Uterus (tissue), 2 donors: ENCODE measurements around the gene PTGES3L.

Source experiments
- CTCF ChIP-seq, 4 experiments: fragments of 200-600 bp in 2 of 4; fragments of 450-650 bp in 2 of 4; sonication (generic) in 2 of 4; IDR thresholded peaks; one replicate each; pipeline ENCODE4 v1.5.1; 2016 to 2019; ENCODE audit warnings: antibody characterized with exemption in 4 of 4, mild to moderate bottlenecking in 2 of 4, moderate library complexity in 1 of 4
- POLR2A ChIP-seq, 2 donors: fragments of 450-650 bp; IDR thresholded peaks; one replicate each; pipeline ENCODE4 v1.6.1; 2016; ENCODE audit warnings: antibody characterized with exemption in 2 of 2, mild to moderate bottlenecking in 1 of 2, moderate library complexity in 1 of 2

GRCh38 chr17:43018932-43019331 is 39.1 kb upstream of the PTGES3L start:
- no peak for TF ChIP-seq CTCF (IDR thresholded peaks at IDR 0.05)
- no peak for TF ChIP-seq POLR2A (IDR thresholded peaks at IDR 0.05)
